ENCODE results near the gene REX1BD. TPM values are rescaled to one million over a fixed set of nuclear protein-coding genes. Genes with fewer than 3 reads are reported as not detected.

REX1BD gene
- polyA plus RNA-seq, 3 donors = 83.7 to 141 (median 122) TPM

- Mint-ChIP-seq H3K36me3 (peaks cover 0 to 6% of the 10 kb centered on the region in 2 donors), H3K27me3 (ENCODE audit: low read depth in 3 of 3) (peaks cover 76 to 91% (median 78%) of the 10 kb centered on the region in 3 donors), H3K4me3 (peak overlapping the region in 1 of 2 donors; percentile 46), H3K27ac (no peak overlapping the region), H3K4me1 (peaks cover 2% of the 10 kb centered on the region), H3K9me3 (peaks cover 0 to 27% (median 7%) of the 10 kb centered on the region in 7 donors)
- H3K9ac ChIP-seq (ENCODE audit: insufficient read depth, low read length, poor library complexity, severe bottlenecking) = no peak overlapping the region
- no peak overlapping the region for H2AFZ ChIP-seq (ENCODE audit: insufficient read depth, low read depth, low read length, poor library complexity, severe bottlenecking)
- H3K36me3 ChIP-seq (replicated peaks in 1 of 2; ENCODE audit: control insufficient read depth in 1 of 2, insufficient read depth in 2 of 2, low read length in 2 of 2) = no peaks in the 10 kb centered on the region
- DNase-seq = no peak
- H3K4me2 ChIP-seq (replicated peaks; ENCODE audit: extremely low read depth, low read length, poor library complexity, severe bottlenecking) = no peak overlapping the region
- 14% methylated on average over 20 of the region's 26 CpGs for WGBS (ENCODE audit: insufficient coverage)
- H4K20me1 ChIP-seq (ENCODE audit: insufficient read depth, low read length) = no peaks in the 10 kb centered on the region
- no peaks in the 10 kb centered on the region for H3K4me1 ChIP-seq (ENCODE audit: control insufficient read depth in 1 of 2, insufficient read depth in 2 of 2, low read length in 2 of 2)
- no peaks in the 10 kb centered on the region for H3K79me2 ChIP-seq (ENCODE audit: insufficient read depth, low read length)
- intact Hi-C loops (cut with micrococcal nuclease) = no loop called here
- no peak overlapping the region for H3K27ac ChIP-seq (ENCODE audit: low read depth in 1 of 2, low read length in 2 of 2)
- H3K27me3 ChIP-seq (ENCODE audit: control insufficient read depth in 2 of 2, insufficient read depth in 2 of 2, low read length in 2 of 2) = peaks cover 54 to 72% of the 10 kb centered on the region in 2 donors
- no peak overlapping the region for H3K4me3 ChIP-seq (replicated peaks in 1 of 3; ENCODE audit: low read depth in 2 of 3, low read length in 3 of 3)
- peaks cover 0 to 30% of the 10 kb centered on the region in 2 donors for H3K9me3 ChIP-seq (replicated peaks in 1 of 2; ENCODE audit: control insufficient read depth in 1 of 2, insufficient read depth in 1 of 2, low read length in 2 of 2)
- TF ChIP-seq CTCF (IDR thresholded peaks at IDR 0.05) = no peak
Measured at GRCh38 chr19:18603958-18604819, 15.6 kb downstream of the REX1BD start.

- Histone ChIP-seq H3K9me3 (replicated peaks in 1 of 2; ENCODE audit: control insufficient read depth in 1 of 2, insufficient read depth in 1 of 2, low read length in 2 of 2) (peaks cover 0 to 33% of the 10 kb centered on the region in 2 donors), H3K79me2 (ENCODE audit: insufficient read depth, low read length) (no peaks in the 10 kb centered on the region), H3K4me1 (ENCODE audit: control insufficient read depth in 1 of 2, insufficient read depth in 2 of 2, low read length in 2 of 2) (no peaks in the 10 kb centered on the region), H3K4me2 (replicated peaks; ENCODE audit: extremely low read depth, low read length, poor library complexity, severe bottlenecking) (no peak overlapping the region), H4K20me1 (ENCODE audit: insufficient read depth, low read length) (no peaks in the 10 kb centered on the region), H2AFZ (ENCODE audit: insufficient read depth, low read depth, low read length, poor library complexity, severe bottlenecking) (no peak overlapping the region), H3K27ac (ENCODE audit: low read depth in 1 of 2, low read length in 2 of 2) (no peak overlapping the region), H3K4me3 (replicated peaks in 1 of 3; ENCODE audit: low read depth in 2 of 3, low read length in 3 of 3) (no peak overlapping the region), H3K27me3 (ENCODE audit: control insufficient read depth in 2 of 2, insufficient read depth in 2 of 2, low read length in 2 of 2) (peaks cover 60 to 78% of the 10 kb centered on the region in 2 donors), H3K9ac (ENCODE audit: insufficient read depth, low read length, poor library complexity, severe bottlenecking) (no peak overlapping the region), H3K36me3 (replicated peaks in 1 of 2; ENCODE audit: control insufficient read depth in 1 of 2, insufficient read depth in 2 of 2, low read length in 2 of 2) (no peaks in the 10 kb centered on the region)
- peaks cover 0 to 6% of the 10 kb centered on the region in 2 donors for H3K36me3 Mint-ChIP-seq
- peaks cover 2% of the 10 kb centered on the region for H3K4me1 Mint-ChIP-seq
- peaks cover 79 to 92% (median 80%) of the 10 kb centered on the region in 3 donors for H3K27me3 Mint-ChIP-seq (ENCODE audit: low read depth in 3 of 3)
- intact Hi-C loops (cut with micrococcal nuclease) = no loop called here
- H3K9me3 Mint-ChIP-seq = peaks cover 0 to 27% (median 8%) of the 10 kb centered on the region in 7 donors
- H3K4me3 Mint-ChIP-seq = peak overlapping the region in 1 of 2 donors; percentile 88
- no CpG with 5 or more reads among the region's 10 CpGs for WGBS (ENCODE audit: insufficient coverage)
- DNase-seq = no peak
- no peak for TF ChIP-seq CTCF (IDR thresholded peaks at IDR 0.05)
- H3K27ac Mint-ChIP-seq = no peak overlapping the region
Measured at GRCh38 chr19:18604820-18605159, 16.2 kb downstream of the REX1BD start.

All from CD14-positive monocyte (primary cell).